ENCODE data around the gene SPATA24. TPM values are rescaled to one million over a fixed set of nuclear protein-coding genes. Genes with fewer than 3 reads are reported as not detected.
A peak's percentile ranks its signal among the peaks of the same experiment; 100 is the strongest.

SPATA24 gene
- polyA plus RNA-seq, 2 of the 4 experiments (the other 2 are of a cell fraction), result 5.7 to 6.9 TPM

DNA sequence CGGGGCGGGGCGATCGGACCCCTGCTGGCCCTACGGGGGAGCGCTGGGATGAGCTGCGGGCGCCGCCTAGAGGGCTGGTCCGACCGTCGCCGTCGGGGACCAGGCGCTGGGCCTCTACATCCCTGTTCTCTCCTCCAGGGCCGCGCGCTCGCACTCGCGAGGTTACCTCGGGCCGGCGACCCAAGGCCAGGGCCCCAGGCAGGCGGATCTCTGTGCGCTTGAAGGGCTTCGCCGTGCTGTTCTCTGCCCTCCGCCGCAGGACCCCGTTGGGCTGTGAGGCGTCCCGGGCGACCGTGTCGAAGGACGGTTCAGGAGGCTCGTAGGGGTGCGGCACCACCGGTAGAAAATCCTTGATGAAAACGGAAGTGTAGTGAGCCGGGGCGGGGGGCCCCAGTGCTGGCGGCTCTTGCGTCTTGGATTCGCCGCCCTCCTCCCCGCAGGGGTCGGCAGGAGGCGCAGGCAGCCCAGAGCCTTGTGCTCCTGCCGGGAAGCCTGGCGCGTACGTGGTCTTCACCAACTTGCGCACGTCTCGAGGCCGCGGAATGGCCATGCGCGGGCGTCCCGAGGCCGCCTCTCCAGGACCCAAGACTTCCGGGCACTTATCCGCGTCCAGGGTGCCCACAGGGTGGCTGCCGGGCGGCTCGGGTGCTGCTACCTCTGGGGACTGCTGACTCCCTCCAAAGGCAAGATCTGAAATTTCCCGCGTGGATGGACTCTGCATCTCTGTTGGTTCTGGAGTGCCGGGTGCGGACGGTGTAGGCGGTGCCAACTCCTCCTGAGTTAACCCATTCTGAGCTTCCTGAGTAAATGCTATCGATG lies 11.0 kb downstream of the SPATA24 start:
- WGBS (ENCODE audit: missing lambda C conversion rate), result 56% methylated on average over 37 of the region's 77 CpGs
- CTCF ChIA-PET, result interaction anchor here (0.6 to 2.4 kb wide), 12 partner anchors 9 to 568 kb away, joined by 3 to 16 read pairs (median 4); partner anchors contain the start of genes MATR3 and PAIP2
- no peak for FAIRE-seq

More for the DNA sequence above, 11.0 kb downstream of the SPATA24 start:
- DNase-seq (ENCODE audit: low read depth in 1 of 2, low spot score in 1 of 2), result peak; percentile 85 to 92
- peak overlapping the region; percentile 89 to 92 for H3K27ac ChIP-seq
- peaks cover 44% of the 10 kb centered on the region for H3K4me1 ChIP-seq
- H3K4me2 ChIP-seq, result peak overlapping the region; percentile 93
- H3K9me3 ChIP-seq, result no peaks in the 10 kb centered on the region
- POLR2A ChIA-PET, result interaction anchor here (0.5 to 3.1 kb wide), 7 partner anchors 9 to 99 kb away, joined by 3 to 18 read pairs (median 3); partner anchors contain the start of genes PAIP2 and SLC23A1
- TF ChIP-seq POLR2AphosphoS2 (conservative IDR thresholded peaks at IDR 0.05; ENCODE audit: low read length), result 0 out of 2 replicates have a peak, but pooled peaks have one; percentile 5
- TF ChIP-seq ZSCAN20 (CRISPR knock-in tag; IDR thresholded peaks at IDR 0.05), result no peak
- TF ChIP-seq MAZ (IDR thresholded peaks at IDR 0.05; ENCODE audit: borderline replicate concordance, low read depth, low read length), result 0 out of 2 replicates have a peak, but pooled peaks have one; percentile 62
- no peak; the same call in 1 of the 2 replicates for TF ChIP-seq MYC (IDR thresholded peaks at IDR 0.05; ENCODE audit: borderline replicate concordance, low read length)
- no peak for TF ChIP-seq HDAC2 (IDR thresholded peaks at IDR 0.05)
- no peak for TF ChIP-seq HES2 (IDR thresholded peaks at IDR 0.05)
- TF ChIP-seq JUN (IDR thresholded peaks at IDR 0.05), result peak in 1 of 2 experiments; percentile 28; a peak in 2 of 5 replicates
- TF ChIP-seq ZFP36 (IDR thresholded peaks at IDR 0.05; ENCODE audit: borderline replicate concordance, partially characterized antibody), result no peak
- TF ChIP-seq, protein P1, sequence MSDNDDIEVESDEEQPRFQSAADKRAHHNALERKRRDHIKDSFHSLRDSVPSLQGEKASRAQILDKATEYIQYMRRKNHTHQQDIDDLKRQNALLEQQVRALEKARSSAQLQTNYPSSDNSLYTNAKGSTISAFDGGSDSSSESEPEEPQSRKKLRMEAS (IDR thresholded peaks at IDR 0.05), result peak; percentile 46; the same call in 1 of the 2 replicates
- TF ChIP-seq, protein P2, sequence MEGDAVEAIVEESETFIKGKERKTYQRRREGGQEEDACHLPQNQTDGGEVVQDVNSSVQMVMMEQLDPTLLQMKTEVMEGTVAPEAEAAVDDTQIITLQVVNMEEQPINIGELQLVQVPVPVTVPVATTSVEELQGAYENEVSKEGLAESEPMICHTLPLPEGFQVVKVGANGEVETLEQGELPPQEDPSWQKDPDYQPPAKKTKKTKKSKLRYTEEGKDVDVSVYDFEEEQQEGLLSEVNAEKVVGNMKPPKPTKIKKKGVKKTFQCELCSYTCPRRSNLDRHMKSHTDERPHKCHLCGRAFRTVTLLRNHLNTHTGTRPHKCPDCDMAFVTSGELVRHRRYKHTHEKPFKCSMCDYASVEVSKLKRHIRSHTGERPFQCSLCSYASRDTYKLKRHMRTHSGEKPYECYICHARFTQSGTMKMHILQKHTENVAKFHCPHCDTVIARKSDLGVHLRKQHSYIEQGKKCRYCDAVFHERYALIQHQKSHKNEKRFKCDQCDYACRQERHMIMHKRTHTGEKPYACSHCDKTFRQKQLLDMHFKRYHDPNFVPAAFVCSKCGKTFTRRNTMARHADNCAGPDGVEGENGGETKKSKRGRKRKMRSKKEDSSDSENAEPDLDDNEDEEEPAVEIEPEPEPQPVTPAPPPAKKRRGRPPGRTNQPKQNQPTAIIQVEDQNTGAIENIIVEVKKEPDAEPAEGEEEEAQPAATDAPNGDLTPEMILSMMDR (IDR thresholded peaks at IDR 0.05), result peak; percentile 86
- TF ChIP-seq, protein P3, sequence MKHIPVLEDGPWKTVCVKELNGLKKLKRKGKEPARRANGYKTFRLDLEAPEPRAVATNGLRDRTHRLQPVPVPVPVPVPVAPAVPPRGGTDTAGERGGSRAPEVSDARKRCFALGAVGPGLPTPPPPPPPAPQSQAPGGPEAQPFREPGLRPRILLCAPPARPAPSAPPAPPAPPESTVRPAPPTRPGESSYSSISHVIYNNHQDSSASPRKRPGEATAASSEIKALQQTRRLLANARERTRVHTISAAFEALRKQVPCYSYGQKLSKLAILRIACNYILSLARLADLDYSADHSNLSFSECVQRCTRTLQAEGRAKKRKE (CRISPR knock-in tag; IDR thresholded peaks at IDR 0.05; ENCODE audit: low read depth), result no peak
- no peak for TF ChIP-seq ZNF302 (CRISPR knock-in tag; IDR thresholded peaks at IDR 0.05)
- TF ChIP-seq SMC3 (IDR thresholded peaks at IDR 0.05), result peak; percentile 86
- TF ChIP-seq, protein P4, sequence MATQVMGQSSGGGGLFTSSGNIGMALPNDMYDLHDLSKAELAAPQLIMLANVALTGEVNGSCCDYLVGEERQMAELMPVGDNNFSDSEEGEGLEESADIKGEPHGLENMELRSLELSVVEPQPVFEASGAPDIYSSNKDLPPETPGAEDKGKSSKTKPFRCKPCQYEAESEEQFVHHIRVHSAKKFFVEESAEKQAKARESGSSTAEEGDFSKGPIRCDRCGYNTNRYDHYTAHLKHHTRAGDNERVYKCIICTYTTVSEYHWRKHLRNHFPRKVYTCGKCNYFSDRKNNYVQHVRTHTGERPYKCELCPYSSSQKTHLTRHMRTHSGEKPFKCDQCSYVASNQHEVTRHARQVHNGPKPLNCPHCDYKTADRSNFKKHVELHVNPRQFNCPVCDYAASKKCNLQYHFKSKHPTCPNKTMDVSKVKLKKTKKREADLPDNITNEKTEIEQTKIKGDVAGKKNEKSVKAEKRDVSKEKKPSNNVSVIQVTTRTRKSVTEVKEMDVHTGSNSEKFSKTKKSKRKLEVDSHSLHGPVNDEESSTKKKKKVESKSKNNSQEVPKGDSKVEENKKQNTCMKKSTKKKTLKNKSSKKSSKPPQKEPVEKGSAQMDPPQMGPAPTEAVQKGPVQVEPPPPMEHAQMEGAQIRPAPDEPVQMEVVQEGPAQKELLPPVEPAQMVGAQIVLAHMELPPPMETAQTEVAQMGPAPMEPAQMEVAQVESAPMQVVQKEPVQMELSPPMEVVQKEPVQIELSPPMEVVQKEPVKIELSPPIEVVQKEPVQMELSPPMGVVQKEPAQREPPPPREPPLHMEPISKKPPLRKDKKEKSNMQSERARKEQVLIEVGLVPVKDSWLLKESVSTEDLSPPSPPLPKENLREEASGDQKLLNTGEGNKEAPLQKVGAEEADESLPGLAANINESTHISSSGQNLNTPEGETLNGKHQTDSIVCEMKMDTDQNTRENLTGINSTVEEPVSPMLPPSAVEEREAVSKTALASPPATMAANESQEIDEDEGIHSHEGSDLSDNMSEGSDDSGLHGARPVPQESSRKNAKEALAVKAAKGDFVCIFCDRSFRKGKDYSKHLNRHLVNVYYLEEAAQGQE (IDR thresholded peaks at IDR 0.05), result 0 out of 2 replicates have a peak, but pooled peaks have one; percentile 40
- peak; percentile 64 for TF ChIP-seq CHD2 (IDR thresholded peaks at IDR 0.05; ENCODE audit: low read length, partially characterized antibody)
- TF ChIP-seq TFCP2L1 (CRISPR knock-in tag; IDR thresholded peaks at IDR 0.05), result 0 out of 2 replicates have a peak, but pooled peaks have one; percentile 21
- TF ChIP-seq, protein P5, sequence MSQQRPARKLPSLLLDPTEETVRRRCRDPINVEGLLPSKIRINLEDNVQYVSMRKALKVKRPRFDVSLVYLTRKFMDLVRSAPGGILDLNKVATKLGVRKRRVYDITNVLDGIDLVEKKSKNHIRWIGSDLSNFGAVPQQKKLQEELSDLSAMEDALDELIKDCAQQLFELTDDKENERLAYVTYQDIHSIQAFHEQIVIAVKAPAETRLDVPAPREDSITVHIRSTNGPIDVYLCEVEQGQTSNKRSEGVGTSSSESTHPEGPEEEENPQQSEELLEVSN (IDR thresholded peaks at IDR 0.05; ENCODE audit: borderline replicate concordance, low read depth), result peak; percentile 61; the same call in 1 of the 2 replicates
- TF ChIP-seq RAD21 (conservative IDR thresholded peaks at IDR 0.05 in 1 of 2, IDR thresholded peaks at IDR 0.05 in 1 of 2), result peak; percentile 87 to 96
- TF ChIP-seq, protein P6, sequence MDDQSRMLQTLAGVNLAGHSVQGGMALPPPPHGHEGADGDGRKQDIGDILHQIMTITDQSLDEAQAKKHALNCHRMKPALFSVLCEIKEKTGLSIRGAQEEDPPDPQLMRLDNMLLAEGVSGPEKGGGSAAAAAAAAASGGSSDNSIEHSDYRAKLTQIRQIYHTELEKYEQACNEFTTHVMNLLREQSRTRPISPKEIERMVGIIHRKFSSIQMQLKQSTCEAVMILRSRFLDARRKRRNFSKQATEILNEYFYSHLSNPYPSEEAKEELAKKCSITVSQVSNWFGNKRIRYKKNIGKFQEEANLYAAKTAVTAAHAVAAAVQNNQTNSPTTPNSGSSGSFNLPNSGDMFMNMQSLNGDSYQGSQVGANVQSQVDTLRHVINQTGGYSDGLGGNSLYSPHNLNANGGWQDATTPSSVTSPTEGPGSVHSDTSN (IDR thresholded peaks at IDR 0.05), result no peak
- peak overlapping the region; percentile 85 for H3K4me3 ChIP-seq
- peak; percentile 75 to 89 for ATAC-seq
